Measurements from ENCODE around the gene NCKAP5. TPM values are rescaled to one million over a fixed set of nuclear protein-coding genes. Genes with fewer than 3 reads are reported as not detected.

NCKAP5 gene
- total RNA-seq, 1 donor from 2014 or later = 0.87 TPM

GRCh38 chr2:133026536-133027177, 541.6 kb downstream of the NCKAP5 start:
- no peak for TF ChIP-seq CTCF (IDR thresholded peaks at IDR 0.05)
- no peak overlapping the region for H3K4me3 Mint-ChIP-seq (ENCODE audit: unreplicated experiment)
- H3K27ac Mint-ChIP-seq (ENCODE audit: unreplicated experiment) = no peak overlapping the region
- no peaks in the 10 kb centered on the region for H3K27me3 Mint-ChIP-seq (ENCODE audit: low read depth)
- DNase-seq (ENCODE audit: low spot score) = no peak
- peaks cover 4% of the 10 kb centered on the region for H3K9me3 Mint-ChIP-seq (ENCODE audit: low read depth)
- H3K36me3 Mint-ChIP-seq (ENCODE audit: low read depth) = no peaks in the 10 kb centered on the region
- no peaks in the 10 kb centered on the region for H3K4me1 Mint-ChIP-seq (ENCODE audit: low read depth)

- no peak for TF ChIP-seq CTCF (IDR thresholded peaks at IDR 0.05)
- H3K4me1 Mint-ChIP-seq (ENCODE audit: low read depth) = no peaks in the 10 kb centered on the region
- no peak overlapping the region for H3K27ac Mint-ChIP-seq (ENCODE audit: unreplicated experiment)
- no peaks in the 10 kb centered on the region for H3K27me3 Mint-ChIP-seq (ENCODE audit: low read depth)
- no peak for DNase-seq (ENCODE audit: low spot score)
- peaks cover 4% of the 10 kb centered on the region for H3K9me3 Mint-ChIP-seq (ENCODE audit: low read depth)
- H3K36me3 Mint-ChIP-seq (ENCODE audit: low read depth) = no peaks in the 10 kb centered on the region
- H3K4me3 Mint-ChIP-seq (ENCODE audit: unreplicated experiment) = no peak overlapping the region
Measured at GRCh38 chr2:133025004-133025403, 543.3 kb downstream of the NCKAP5 start.

GRCh38 chr2:133012847-133013734, 555.2 kb downstream of the NCKAP5 start:
- H3K36me3 Mint-ChIP-seq (ENCODE audit: low read depth) = no peaks in the 10 kb centered on the region
- H3K9me3 Mint-ChIP-seq (ENCODE audit: low read depth) = peaks cover 6% of the 10 kb centered on the region
- DNase-seq (ENCODE audit: low spot score) = no peak
- H3K27ac Mint-ChIP-seq (ENCODE audit: unreplicated experiment) = no peak overlapping the region
- H3K27me3 Mint-ChIP-seq (ENCODE audit: low read depth) = no peaks in the 10 kb centered on the region
- TF ChIP-seq CTCF (IDR thresholded peaks at IDR 0.05) = no peak
- H3K4me1 Mint-ChIP-seq (ENCODE audit: low read depth) = no peaks in the 10 kb centered on the region
- no peak overlapping the region for H3K4me3 Mint-ChIP-seq (ENCODE audit: unreplicated experiment)

- peaks cover 15% of the 10 kb centered on the region for H3K9me3 Mint-ChIP-seq (ENCODE audit: low read depth)
- H3K4me1 Mint-ChIP-seq (ENCODE audit: low read depth) = no peaks in the 10 kb centered on the region
- H3K4me3 Mint-ChIP-seq (ENCODE audit: unreplicated experiment) = no peak overlapping the region
- no peaks in the 10 kb centered on the region for H3K27me3 Mint-ChIP-seq (ENCODE audit: low read depth)
- no peak overlapping the region for H3K27ac Mint-ChIP-seq (ENCODE audit: unreplicated experiment)
- no peak for DNase-seq (ENCODE audit: low spot score)
- H3K36me3 Mint-ChIP-seq (ENCODE audit: low read depth) = no peaks in the 10 kb centered on the region
- no peak for TF ChIP-seq CTCF (IDR thresholded peaks at IDR 0.05)
Measured at GRCh38 chr2:133004623-133005022, 563.6 kb downstream of the NCKAP5 start.

GRCh38 chr2:132999421-132999820, 568.8 kb downstream of the NCKAP5 start:
- H3K36me3 Mint-ChIP-seq (ENCODE audit: low read depth) = no peaks in the 10 kb centered on the region
- TF ChIP-seq CTCF (IDR thresholded peaks at IDR 0.05) = no peak
- no peak for DNase-seq (ENCODE audit: low spot score)
- no peak overlapping the region for H3K4me3 Mint-ChIP-seq (ENCODE audit: unreplicated experiment)
- H3K27me3 Mint-ChIP-seq (ENCODE audit: low read depth) = no peaks in the 10 kb centered on the region
- H3K4me1 Mint-ChIP-seq (ENCODE audit: low read depth) = no peaks in the 10 kb centered on the region
- peaks cover 9% of the 10 kb centered on the region for H3K9me3 Mint-ChIP-seq (ENCODE audit: low read depth)
- no peak overlapping the region for H3K27ac Mint-ChIP-seq (ENCODE audit: unreplicated experiment)

Data from chondrocyte (in vitro differentiated cells).